K562 (cell line): ENCODE data around the gene ZC3H10. TPM values are rescaled to one million over a fixed set of nuclear protein-coding genes. Genes with fewer than 3 reads are reported as not detected.

Experiments used
- AFF1 ChIP-seq, 2 experiments: fragments of 450-650 bp; IDR thresholded peaks; 2 replicates each; pipeline ENCODE4 v1.6.1; 2018; ENCODE audit warnings: mild to moderate bottlenecking in 2 of 2, low read depth in 1 of 2; ENCODE audit not compliant: partially characterized antibody in 2 of 2
- BCL6 ChIP-seq: fragments of 250-450 bp; sonication (Bioruptor Pico); IDR thresholded peaks from 2 replicates; pipeline ENCODE4 v1.4.0; 2020
- COPS2 ChIP-seq: fragments of 450-650 bp; conservative IDR thresholded peaks from 2 replicates; pipeline ENCODE4 v1.6.1; 2016; ENCODE audit warnings: mild to moderate bottlenecking, moderate library complexity
- DPF2 ChIP-seq: fragments of 450-650 bp; IDR thresholded peaks from 2 replicates; pipeline ENCODE4 v1.6.1; 2016
- E2F1 ChIP-seq: sonication (generic); formaldehyde crosslinking; IDR thresholded peaks from 2 replicates; pipeline ENCODE4 v1.8.1; 2023; ENCODE audit warnings: mild to moderate bottlenecking, missing genetic modification reagents, moderate library complexity
- HES1 ChIP-seq: fragments of 450-650 bp; IDR thresholded peaks from 2 replicates; pipeline ENCODE4 v1.6.1; 2016; ENCODE audit warnings: low read depth, mild to moderate bottlenecking, moderate library complexity
- IRF9 ChIP-seq: fragments of 450-650 bp; IDR thresholded peaks from 2 replicates; pipeline ENCODE4 v1.6.1; 2016; ENCODE audit warnings: missing biosample characterization, missing genetic modification characterization
- RUNX1 ChIP-seq: sonication (generic); IDR thresholded peaks from 2 replicates; pipeline ENCODE4 v1.6.1; 2016; ENCODE audit warnings: antibody characterized with exemption, low read depth
- TFAM ChIP-seq: fragments of 250-450 bp; sonication (Bioruptor Pico); conservative IDR thresholded peaks from 2 replicates; pipeline ENCODE4 v1.5.0; 2021; ENCODE audit warnings: mild to moderate bottlenecking, moderate library complexity
- TRIM28 ChIP-seq: fragments of 450-650 bp; IDR thresholded peaks from 2 replicates; pipeline ENCODE4 v1.6.1; 2017
- ZFP36 ChIP-seq: fragments of 150-350 bp; IDR thresholded peaks from 2 replicates; pipeline ENCODE4 v1.6.1; 2018; ENCODE audit warnings: low read length, low read depth; ENCODE audit not compliant: partially characterized antibody
- ZNF217 ChIP-seq: sonication (generic); formaldehyde crosslinking; IDR thresholded peaks from 2 replicates; pipeline ENCODE4 v1.8.0; 2022; ENCODE audit warnings: mild to moderate bottlenecking, missing genetic modification reagents
- ZNF696 ChIP-seq: fragments of 250-450 bp; sonication (Bioruptor Pico); conservative IDR thresholded peaks from 2 replicates; pipeline ENCODE4 v1.4.0; 2020; ENCODE audit warnings: mild to moderate bottlenecking, moderate library complexity
- ZNF707 ChIP-seq: fragments of 250-450 bp; sonication (Bioruptor Pico); conservative IDR thresholded peaks from 2 replicates; pipeline ENCODE4 v1.8.0; 2022; ENCODE audit warnings: inconsistent platforms, mild to moderate bottlenecking, moderate library complexity
- ZZZ3 ChIP-seq: fragments of 450-650 bp; IDR thresholded peaks from 2 replicates; pipeline ENCODE4 v1.6.1; 2016; ENCODE audit warnings: antibody characterized with exemption, mild to moderate bottlenecking, moderate library complexity
- polyA plus RNA-seq, 8 experiments: library from polyadenylated mRNA; depleted of rRNA in 4 of 8; stranded (reverse) in 5 of 8; unstranded in 3 of 8; fragments of >200 nt; fragmentation: Nextera tagmentation in 2 of 8; fragmentation: Illumina TruSeq in 1 of 8; extraction: Ambion mirVana in 2 of 8; extraction: Trizol in 1 of 8; gene quantifications; 2 replicates each; pipeline versions ENCODE4 v1.2.1 to v1.2.3, GENCODE V29; 2011 to 2014; ENCODE audit warnings: inconsistent platforms in 1 of 8, missing spikeins in 1 of 8
- total RNA-seq, 7 experiments: library from RNA; depleted of rRNA in 6 of 7; stranded (reverse); fragments of >200 nt in 6 of 7; fragmentation: Illumina TruSeq in 2 of 7; extraction: Trizol in 2 of 7; gene quantifications; 2 replicates each; pipeline versions ENCODE4 v1.2.1 to v1.2.3, GENCODE V29; 2011 to 2021; ENCODE audit warnings: low replicate concordance in 1 of 7
- TF ChIP-seq, protein P1 (sequence below): sonication (generic); formaldehyde crosslinking; IDR thresholded peaks from 2 replicates; pipeline ENCODE4 v1.8.1; 2023; ENCODE audit warnings: mild to moderate bottlenecking, missing genetic modification reagents
- TF ChIP-seq, protein P2 (sequence below): fragments of 250-450 bp; sonication (Bioruptor Pico); IDR thresholded peaks from 2 replicates; pipeline ENCODE4 v1.8.0; 2022; ENCODE audit warnings: moderate library complexity, mild to moderate bottlenecking, inconsistent platforms

The ZC3H10 gene
- total and polyA plus RNA-seq, 9 of the 15 experiments (the other 6 are each of a cell fraction or from before 2014, with no cell fraction given), result 0.31 to 4.1 (median 1.6) TPM

DNA sequence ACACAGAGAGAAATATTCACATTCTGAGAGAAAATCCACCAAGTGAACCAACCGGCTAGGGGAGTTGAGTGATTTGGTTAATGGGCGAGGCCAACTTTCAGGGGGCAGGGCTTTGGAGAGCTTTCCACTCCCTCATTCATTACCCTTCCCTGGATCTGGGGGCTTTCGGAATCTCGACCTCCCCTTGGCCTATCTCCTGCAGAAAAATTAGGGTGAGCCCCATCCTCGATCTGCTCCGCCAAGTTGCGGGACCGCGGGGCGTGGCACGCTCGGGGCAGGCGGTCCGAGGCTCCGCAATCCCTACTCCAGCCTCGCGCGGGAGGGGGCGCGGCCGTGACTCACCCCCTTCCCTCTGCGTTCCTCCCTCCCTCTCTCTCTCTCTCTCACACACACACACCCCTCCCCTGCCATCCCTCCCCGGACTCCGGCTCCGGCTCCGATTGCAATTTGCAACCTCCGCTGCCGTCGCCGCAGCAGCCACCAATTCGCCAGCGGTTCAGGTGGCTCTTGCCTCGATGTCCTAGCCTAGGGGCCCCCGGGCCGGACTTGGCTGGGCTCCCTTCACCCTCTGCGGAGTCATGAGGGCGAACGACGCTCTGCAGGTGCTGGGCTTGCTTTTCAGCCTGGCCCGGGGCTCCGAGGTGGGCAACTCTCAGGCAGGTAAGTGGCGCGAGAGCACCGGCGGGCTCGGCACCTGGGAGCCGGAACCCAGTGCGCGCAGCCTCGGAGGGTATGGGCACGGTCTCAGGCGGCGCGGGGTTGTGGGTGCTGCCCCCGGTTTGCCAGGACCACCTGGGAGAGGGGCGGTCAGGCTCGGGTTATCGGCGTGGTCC is 38.1 kb upstream of the ZC3H10 start, which contains the start of gene ERBB3 (continued):
- TF ChIP-seq E2F1 (CRISPR knock-in tag) (no peak), TFAM (CRISPR knock-in tag) (no peak), ZNF217 (CRISPR knock-in tag) (no peak), RUNX1 (no peak), ZFP36 (peak; percentile 45), IRF9 (tag) (no peak), HES1 (no peak), AFF1 (IDR thresholded peaks at IDR 0.05; ENCODE audit: low read depth in 1 of 2, partially characterized antibody in 2 of 2) (peak in 1 of 2 experiments; percentile 67), ZNF707 (CRISPR knock-in tag) (no peak), BCL6 (no peak), DPF2 (peak; percentile 92), ZNF696 (CRISPR knock-in tag) (no peak), ZZZ3 (no peak), COPS2 (no peak), TRIM28 (peak; percentile 24; the same call in 1 of the 2 replicates)
- TF ChIP-seq, protein P1, sequence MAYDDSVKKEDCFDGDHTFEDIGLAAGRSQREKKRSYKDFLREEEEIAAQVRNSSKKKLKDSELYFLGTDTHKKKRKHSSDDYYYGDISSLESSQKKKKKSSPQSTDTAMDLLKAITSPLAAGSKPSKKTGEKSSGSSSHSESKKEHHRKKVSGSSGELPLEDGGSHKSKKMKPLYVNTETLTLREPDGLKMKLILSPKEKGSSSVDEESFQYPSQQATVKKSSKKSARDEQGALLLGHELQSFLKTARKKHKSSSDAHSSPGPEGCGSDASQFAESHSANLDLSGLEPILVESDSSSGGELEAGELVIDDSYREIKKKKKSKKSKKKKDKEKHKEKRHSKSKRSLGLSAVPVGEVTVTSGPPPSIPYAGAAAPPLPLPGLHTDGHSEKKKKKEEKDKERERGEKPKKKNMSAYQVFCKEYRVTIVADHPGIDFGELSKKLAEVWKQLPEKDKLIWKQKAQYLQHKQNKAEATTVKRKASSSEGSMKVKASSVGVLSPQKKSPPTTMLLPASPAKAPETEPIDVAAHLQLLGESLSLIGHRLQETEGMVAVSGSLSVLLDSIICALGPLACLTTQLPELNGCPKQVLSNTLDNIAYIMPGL (CRISPR knock-in tag), result no peak; the same call in 1 of the 2 replicates
- TF ChIP-seq, protein P2, sequence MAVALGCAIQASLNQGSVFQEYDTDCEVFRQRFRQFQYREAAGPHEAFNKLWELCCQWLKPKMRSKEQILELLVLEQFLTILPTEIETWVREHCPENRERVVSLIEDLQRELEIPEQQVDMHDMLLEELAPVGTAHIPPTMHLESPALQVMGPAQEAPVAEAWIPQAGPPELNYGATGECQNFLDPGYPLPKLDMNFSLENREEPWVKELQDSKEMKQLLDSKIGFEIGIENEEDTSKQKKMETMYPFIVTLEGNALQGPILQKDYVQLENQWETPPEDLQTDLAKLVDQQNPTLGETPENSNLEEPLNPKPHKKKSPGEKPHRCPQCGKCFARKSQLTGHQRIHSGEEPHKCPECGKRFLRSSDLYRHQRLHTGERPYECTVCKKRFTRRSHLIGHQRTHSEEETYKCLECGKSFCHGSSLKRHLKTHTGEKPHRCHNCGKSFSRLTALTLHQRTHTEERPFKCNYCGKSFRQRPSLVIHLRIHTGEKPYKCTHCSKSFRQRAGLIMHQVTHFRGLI (CRISPR knock-in tag), result no peak
